Measurements from ENCODE around the gene KRTAP4-7.

DNA sequence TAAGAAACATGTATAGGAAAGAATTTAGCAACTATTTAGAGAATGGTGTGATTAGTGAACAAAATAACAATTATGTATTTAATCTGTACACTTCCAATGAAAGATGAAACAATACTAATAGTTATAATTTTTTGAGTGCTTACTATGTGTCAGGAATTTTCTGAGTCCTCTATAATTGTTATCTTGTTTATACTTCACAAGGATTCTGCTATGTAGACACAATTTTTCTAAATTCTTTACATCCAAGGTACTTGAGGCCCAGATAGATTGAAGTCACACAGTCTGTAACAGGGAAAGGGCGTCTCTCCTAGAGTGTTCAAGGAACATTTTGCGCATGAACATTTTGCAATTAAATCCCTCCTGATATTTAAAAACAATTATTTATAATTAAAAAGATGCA is 41.1 kb downstream of the KRTAP4-7 start:
- TF ChIP-seq, protein P1, sequence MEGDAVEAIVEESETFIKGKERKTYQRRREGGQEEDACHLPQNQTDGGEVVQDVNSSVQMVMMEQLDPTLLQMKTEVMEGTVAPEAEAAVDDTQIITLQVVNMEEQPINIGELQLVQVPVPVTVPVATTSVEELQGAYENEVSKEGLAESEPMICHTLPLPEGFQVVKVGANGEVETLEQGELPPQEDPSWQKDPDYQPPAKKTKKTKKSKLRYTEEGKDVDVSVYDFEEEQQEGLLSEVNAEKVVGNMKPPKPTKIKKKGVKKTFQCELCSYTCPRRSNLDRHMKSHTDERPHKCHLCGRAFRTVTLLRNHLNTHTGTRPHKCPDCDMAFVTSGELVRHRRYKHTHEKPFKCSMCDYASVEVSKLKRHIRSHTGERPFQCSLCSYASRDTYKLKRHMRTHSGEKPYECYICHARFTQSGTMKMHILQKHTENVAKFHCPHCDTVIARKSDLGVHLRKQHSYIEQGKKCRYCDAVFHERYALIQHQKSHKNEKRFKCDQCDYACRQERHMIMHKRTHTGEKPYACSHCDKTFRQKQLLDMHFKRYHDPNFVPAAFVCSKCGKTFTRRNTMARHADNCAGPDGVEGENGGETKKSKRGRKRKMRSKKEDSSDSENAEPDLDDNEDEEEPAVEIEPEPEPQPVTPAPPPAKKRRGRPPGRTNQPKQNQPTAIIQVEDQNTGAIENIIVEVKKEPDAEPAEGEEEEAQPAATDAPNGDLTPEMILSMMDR (IDR thresholded peaks at IDR 0.05): no peak
- no peak for TF ChIP-seq POLR2AphosphoS5 (IDR thresholded peaks at IDR 0.05; ENCODE audit: low read depth, low read length)
- no peak for TF ChIP-seq TCF7L2 (IDR thresholded peaks at IDR 0.05; ENCODE audit: low read depth, low read length)
- TF ChIP-seq, protein P2, sequence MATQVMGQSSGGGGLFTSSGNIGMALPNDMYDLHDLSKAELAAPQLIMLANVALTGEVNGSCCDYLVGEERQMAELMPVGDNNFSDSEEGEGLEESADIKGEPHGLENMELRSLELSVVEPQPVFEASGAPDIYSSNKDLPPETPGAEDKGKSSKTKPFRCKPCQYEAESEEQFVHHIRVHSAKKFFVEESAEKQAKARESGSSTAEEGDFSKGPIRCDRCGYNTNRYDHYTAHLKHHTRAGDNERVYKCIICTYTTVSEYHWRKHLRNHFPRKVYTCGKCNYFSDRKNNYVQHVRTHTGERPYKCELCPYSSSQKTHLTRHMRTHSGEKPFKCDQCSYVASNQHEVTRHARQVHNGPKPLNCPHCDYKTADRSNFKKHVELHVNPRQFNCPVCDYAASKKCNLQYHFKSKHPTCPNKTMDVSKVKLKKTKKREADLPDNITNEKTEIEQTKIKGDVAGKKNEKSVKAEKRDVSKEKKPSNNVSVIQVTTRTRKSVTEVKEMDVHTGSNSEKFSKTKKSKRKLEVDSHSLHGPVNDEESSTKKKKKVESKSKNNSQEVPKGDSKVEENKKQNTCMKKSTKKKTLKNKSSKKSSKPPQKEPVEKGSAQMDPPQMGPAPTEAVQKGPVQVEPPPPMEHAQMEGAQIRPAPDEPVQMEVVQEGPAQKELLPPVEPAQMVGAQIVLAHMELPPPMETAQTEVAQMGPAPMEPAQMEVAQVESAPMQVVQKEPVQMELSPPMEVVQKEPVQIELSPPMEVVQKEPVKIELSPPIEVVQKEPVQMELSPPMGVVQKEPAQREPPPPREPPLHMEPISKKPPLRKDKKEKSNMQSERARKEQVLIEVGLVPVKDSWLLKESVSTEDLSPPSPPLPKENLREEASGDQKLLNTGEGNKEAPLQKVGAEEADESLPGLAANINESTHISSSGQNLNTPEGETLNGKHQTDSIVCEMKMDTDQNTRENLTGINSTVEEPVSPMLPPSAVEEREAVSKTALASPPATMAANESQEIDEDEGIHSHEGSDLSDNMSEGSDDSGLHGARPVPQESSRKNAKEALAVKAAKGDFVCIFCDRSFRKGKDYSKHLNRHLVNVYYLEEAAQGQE (IDR thresholded peaks at IDR 0.05; ENCODE audit: insufficient read depth in 1 of 2, low read depth in 2 of 2, low read length in 1 of 2): no peak

All from Panc1 (cell line).